ENCODE data around the gene PTN.

- TF ChIP-seq CTCF (IDR thresholded peaks at IDR 0.05) (no peak), EP300 (IDR thresholded peaks at IDR 0.05) (no peak), POLR2A (IDR thresholded peaks at IDR 0.05) (no peak), POLR2AphosphoS5 (IDR thresholded peaks at IDR 0.05) (no peak)
Measured at GRCh38 chr7:137196648-137197047, 146.9 kb downstream of the PTN start.
